ENCODE data around the gene MAML2. TPM values are rescaled to one million over a fixed set of nuclear protein-coding genes. Genes with fewer than 3 reads are reported as not detected.

MAML2 gene
- total RNA-seq, 1 donor from 2014 or later = 1.3 TPM

DNA sequence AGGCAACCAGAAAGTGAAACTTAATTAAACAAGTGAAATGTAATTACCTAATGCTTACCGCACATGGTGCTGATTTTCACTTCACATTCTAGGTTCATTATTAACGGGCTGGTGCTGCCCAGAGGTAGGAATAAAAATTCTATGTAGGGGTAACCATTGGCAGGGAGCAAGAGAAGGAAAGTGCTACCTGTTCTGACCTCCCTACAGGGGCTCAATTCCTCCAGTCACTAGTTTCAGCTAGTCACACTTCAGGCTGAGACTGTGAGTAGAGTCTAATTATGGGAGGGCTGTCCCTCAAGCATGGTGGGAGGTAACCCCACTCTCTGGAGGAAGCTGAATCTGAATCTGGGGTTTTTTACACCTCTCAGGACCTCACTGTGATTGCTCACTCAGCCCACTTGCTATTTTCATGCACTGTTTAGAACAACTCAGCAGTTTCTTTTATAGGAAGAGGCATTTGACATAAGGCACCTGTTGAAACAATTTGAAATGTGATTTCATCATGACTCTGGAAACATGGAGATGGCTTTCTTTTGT is 75.4 kb downstream of the MAML2 start:
- Histone ChIP-seq H3K4me3 (ENCODE audit: low read depth, low read length) (no peak overlapping the region), H3K36me3 (ENCODE audit: control insufficient read depth, insufficient read depth, low read length) (no peaks in the 10 kb centered on the region), H3K27me3 (ENCODE audit: control insufficient read depth, insufficient read depth, low read length) (no peaks in the 10 kb centered on the region)
- TF ChIP-seq, protein P1, sequence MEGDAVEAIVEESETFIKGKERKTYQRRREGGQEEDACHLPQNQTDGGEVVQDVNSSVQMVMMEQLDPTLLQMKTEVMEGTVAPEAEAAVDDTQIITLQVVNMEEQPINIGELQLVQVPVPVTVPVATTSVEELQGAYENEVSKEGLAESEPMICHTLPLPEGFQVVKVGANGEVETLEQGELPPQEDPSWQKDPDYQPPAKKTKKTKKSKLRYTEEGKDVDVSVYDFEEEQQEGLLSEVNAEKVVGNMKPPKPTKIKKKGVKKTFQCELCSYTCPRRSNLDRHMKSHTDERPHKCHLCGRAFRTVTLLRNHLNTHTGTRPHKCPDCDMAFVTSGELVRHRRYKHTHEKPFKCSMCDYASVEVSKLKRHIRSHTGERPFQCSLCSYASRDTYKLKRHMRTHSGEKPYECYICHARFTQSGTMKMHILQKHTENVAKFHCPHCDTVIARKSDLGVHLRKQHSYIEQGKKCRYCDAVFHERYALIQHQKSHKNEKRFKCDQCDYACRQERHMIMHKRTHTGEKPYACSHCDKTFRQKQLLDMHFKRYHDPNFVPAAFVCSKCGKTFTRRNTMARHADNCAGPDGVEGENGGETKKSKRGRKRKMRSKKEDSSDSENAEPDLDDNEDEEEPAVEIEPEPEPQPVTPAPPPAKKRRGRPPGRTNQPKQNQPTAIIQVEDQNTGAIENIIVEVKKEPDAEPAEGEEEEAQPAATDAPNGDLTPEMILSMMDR (IDR thresholded peaks at IDR 0.05; ENCODE audit: insufficient read depth, low read length, severe bottlenecking) = no peak
- FAIRE-seq = no peak
- no peak for DNase-seq (ENCODE audit: low read depth)

DNA sequence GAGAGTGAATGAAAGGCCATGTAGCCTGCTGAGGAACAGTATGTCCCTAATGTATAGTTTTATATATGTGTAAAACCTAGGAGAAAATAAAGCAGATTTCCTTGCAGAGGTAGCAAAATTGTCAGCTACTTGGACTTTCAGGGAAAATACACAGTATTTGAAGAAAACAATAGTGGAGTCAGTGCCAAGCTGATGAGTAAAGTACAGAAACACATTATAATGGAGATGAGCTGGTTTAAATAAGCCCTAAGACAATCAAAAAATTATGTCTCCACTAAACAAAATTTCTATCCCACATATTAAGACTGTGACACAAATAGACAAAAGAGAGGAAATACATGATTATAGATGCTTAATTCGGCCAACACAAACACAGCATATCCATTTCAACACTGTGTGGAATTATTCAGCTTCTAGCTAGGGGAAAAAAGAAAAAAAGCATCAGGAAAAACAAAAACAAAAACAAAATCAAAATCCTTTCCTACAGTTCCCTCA is 75.9 kb downstream of the MAML2 start:
- TF ChIP-seq, protein P1 (IDR thresholded peaks at IDR 0.05; ENCODE audit: insufficient read depth, low read length, severe bottlenecking) = no peak
- no peak for FAIRE-seq
- Histone ChIP-seq H3K27me3 (ENCODE audit: control insufficient read depth, insufficient read depth, low read length) (no peaks in the 10 kb centered on the region), H3K36me3 (ENCODE audit: control insufficient read depth, insufficient read depth, low read length) (no peaks in the 10 kb centered on the region), H3K4me3 (ENCODE audit: low read depth, low read length) (no peak overlapping the region)
- DNase-seq (ENCODE audit: low read depth) = no peak

DNA sequence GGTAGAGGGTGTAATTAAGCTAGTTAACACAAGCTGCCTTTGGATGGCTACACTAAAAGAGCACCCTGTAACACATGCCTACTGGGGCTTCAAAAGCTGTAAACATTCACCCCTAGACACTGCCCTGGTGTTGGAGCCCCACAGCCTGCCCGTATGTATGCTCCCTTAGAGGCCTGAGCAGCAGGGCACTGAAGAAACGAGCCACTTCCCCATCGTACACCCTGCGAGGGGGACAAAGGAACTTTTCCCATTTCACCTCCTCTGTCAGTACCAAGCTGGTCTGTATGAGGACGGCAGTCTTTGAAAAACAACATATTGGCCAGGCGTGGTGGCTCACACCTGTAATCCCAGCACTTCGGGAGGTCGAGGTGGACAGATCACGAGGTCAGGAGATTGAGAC is 77.0 kb downstream of the MAML2 start:
- Histone ChIP-seq H3K36me3 (ENCODE audit: control insufficient read depth, insufficient read depth, low read length) (no peaks in the 10 kb centered on the region), H3K4me3 (ENCODE audit: low read depth, low read length) (no peak overlapping the region), H3K27me3 (ENCODE audit: control insufficient read depth, insufficient read depth, low read length) (no peaks in the 10 kb centered on the region)
- FAIRE-seq (no peak), DNase-seq (ENCODE audit: low read depth) (no peak)
- TF ChIP-seq, protein P1 (IDR thresholded peaks at IDR 0.05; ENCODE audit: insufficient read depth, low read length, severe bottlenecking) = no peak

DNA sequence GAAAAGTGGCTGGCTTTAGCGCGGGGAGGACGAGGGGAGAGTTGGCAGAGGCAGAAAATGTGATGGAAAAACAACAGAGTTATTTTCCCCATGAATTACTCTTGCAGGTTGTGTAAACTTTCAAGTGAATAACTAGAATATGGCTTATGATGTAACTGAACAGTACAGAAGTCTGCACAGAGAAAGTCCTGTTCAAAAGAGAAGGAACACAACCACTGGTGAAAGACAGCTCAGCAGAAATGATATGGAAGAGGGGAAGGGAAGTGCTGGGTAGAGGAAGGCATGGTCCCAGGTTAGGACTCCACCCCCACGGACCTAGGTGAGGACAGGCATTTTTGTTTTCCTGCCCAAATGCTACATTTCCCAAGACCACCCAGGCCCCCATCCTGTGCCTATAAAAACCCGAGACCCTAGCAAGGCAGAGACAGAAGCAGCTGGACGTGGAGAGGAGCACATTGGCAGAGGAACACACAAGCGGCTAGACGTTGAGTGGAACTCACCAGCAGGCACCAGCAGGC is 77.7 kb downstream of the MAML2 start:
- H3K4me3 ChIP-seq (ENCODE audit: low read depth, low read length) = no peak overlapping the region
- no peak for FAIRE-seq
- no peaks in the 10 kb centered on the region for H3K36me3 ChIP-seq (ENCODE audit: control insufficient read depth, insufficient read depth, low read length)
- H3K27me3 ChIP-seq (ENCODE audit: control insufficient read depth, insufficient read depth, low read length) = no peaks in the 10 kb centered on the region
- DNase-seq (ENCODE audit: low read depth) = no peak
- TF ChIP-seq, protein P1 (IDR thresholded peaks at IDR 0.05; ENCODE audit: insufficient read depth, low read length, severe bottlenecking) = no peak

DNA sequence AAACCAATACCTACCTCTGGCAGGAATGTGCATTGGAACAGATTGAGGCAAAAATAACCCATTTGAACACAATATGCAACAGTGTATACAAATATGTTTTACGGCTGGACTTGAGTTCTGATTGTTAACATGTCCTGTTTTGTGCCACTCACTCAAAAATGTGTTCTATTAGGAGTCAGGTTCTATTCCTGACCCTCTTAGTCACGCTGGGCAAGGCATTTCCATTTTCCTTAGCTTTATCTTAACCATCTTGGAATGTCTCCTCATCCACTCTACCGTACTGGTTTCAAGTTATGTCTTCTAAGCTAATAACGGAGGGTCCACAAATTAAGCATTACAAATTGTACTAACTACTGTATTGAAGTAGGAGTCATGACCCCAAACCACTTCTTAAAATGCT is 78.6 kb downstream of the MAML2 start:
- FAIRE-seq (no peak), DNase-seq (ENCODE audit: low read depth) (no peak)
- no peak overlapping the region for H3K4me3 ChIP-seq (ENCODE audit: low read depth, low read length)
- no peaks in the 10 kb centered on the region for H3K27me3 ChIP-seq (ENCODE audit: control insufficient read depth, insufficient read depth, low read length)
- TF ChIP-seq, protein P1 (IDR thresholded peaks at IDR 0.05; ENCODE audit: insufficient read depth, low read length, severe bottlenecking) = no peak
- no peaks in the 10 kb centered on the region for H3K36me3 ChIP-seq (ENCODE audit: control insufficient read depth, insufficient read depth, low read length)
